Activated T-helper 2 cell treated with anti-CD3 and anti-CD28 coated beads, Interferon-gamma antibody, Interleukin-2, Interleukin-4, amounts not matched to agents 10 μg/mL and 5 μg/mL and 100 μg/mL, durations not matched to agents 14 hours and 24 hours and 36 hours (primary cell): ENCODE results near the gene TIMM17A. TPM values are rescaled to one million over a fixed set of nuclear protein-coding genes. Genes with fewer than 3 reads are reported as not detected.
A peak's percentile ranks its signal among the peaks of the same experiment; 100 is the strongest.

Source experiments
- DNase-seq: peaks from one replicate; pipeline ENCODE4 v3.0.0; 2021; ENCODE audit warnings: low spot score
- H3K27ac Mint-ChIP-seq: one replicate; pipeline ENCODE4 v1.8.0; 2021; ENCODE audit warnings: mixed read lengths
- H3K27me3 Mint-ChIP-seq: one replicate; pipeline ENCODE4 v1.8.0; 2021; ENCODE audit warnings: low read depth, mixed read lengths
- H3K36me3 Mint-ChIP-seq: one replicate; pipeline ENCODE4 v1.8.0; 2021; ENCODE audit warnings: low read depth, mixed read lengths
- H3K4me1 Mint-ChIP-seq: one replicate; pipeline ENCODE4 v1.8.0; 2021; ENCODE audit warnings: low read depth, mixed read lengths
- H3K4me3 Mint-ChIP-seq: one replicate; pipeline ENCODE4 v1.8.0; 2021; ENCODE audit warnings: low read depth, mild to moderate bottlenecking, moderate library complexity, mixed read lengths
- H3K9me3 Mint-ChIP-seq: one replicate; pipeline ENCODE4 v1.8.0; 2021; ENCODE audit warnings: mixed read lengths
- intact Hi-C: fragments of 100-400 bp; cut with micrococcal nuclease; formaldehyde crosslinking; loops from one replicate; pipeline ENCODE4 v1.15.1; 2023
- total RNA-seq: library from RNA; stranded (reverse); gene quantifications from 2 replicates; pipeline ENCODE4 v1.2.3, GENCODE V29; 2022

TIMM17A gene
- total RNA-seq, 1 donor from 2014 or later = 92.6 TPM

GRCh38 chr1:201970334-201971159, 15.2 kb downstream of the TIMM17A start:
- H3K36me3 Mint-ChIP-seq = peaks cover 40% of the 10 kb centered on the region
- no peaks in the 10 kb centered on the region for H3K4me1 Mint-ChIP-seq

GRCh38 chr1:201982082-201982622, 26.8 kb downstream of the TIMM17A start:
- peaks cover 3% of the 10 kb centered on the region for H3K36me3 Mint-ChIP-seq
- H3K27ac Mint-ChIP-seq = peak overlapping the region; percentile 70
- peak overlapping the region; percentile 95 for H3K4me3 Mint-ChIP-seq
- peaks cover 17% of the 10 kb centered on the region for H3K4me1 Mint-ChIP-seq
- H3K9me3 Mint-ChIP-seq = no peaks in the 10 kb centered on the region
- peaks cover 8% of the 10 kb centered on the region for H3K27me3 Mint-ChIP-seq
- DNase-seq = no peak
- intact Hi-C loops = no loop called here

More at GRCh38 chr1:201970334-201971159, 15.2 kb downstream of the TIMM17A start:
- Mint-ChIP-seq H3K27me3 (peaks cover 5% of the 10 kb centered on the region), H3K4me3 (no peak overlapping the region), H3K9me3 (no peaks in the 10 kb centered on the region), H3K27ac (no peak overlapping the region)
- intact Hi-C loops = loop anchor here (5.0 kb wide), 1 partner anchor 93 kb away; no protein-coding TSS in a partner anchor
- DNase-seq = no peak

- no peaks in the 10 kb centered on the region for H3K9me3 Mint-ChIP-seq
- peaks cover 8% of the 10 kb centered on the region for H3K27me3 Mint-ChIP-seq
- peak within 1 kb of the TSS; percentile 84 for H3K27ac Mint-ChIP-seq
- H3K4me1 Mint-ChIP-seq = peaks cover 17% of the 10 kb centered on the region
- H3K4me3 Mint-ChIP-seq = peak within 1 kb of the TSS; percentile 97
- intact Hi-C loops = loop anchor here (1.0 kb wide), 1 partner anchor 28 kb away; the partner anchor contains the start of gene TIMM17A
- H3K36me3 Mint-ChIP-seq = peaks cover 3% of the 10 kb centered on the region
- DNase-seq = peak; percentile 49
Measured at GRCh38 chr1:201982623-201983379, 27.5 kb downstream of the TIMM17A start, which contains the start of gene RNPEP. TSS of gene RNPEP (plus strand) at chr1:201982648. CDS start at chr1:201982667, 19 bp downstream.

GRCh38 chr1:201983380-201983805, 28.1 kb downstream of the TIMM17A start:
- Mint-ChIP-seq H3K36me3 (peaks cover 3% of the 10 kb centered on the region), H3K4me1 (peaks cover 17% of the 10 kb centered on the region), H3K9me3 (no peaks in the 10 kb centered on the region), H3K27ac (peak overlapping the region; percentile 84), H3K27me3 (peaks cover 8% of the 10 kb centered on the region), H3K4me3 (peak overlapping the region; percentile 97)
- DNase-seq = no peak
- intact Hi-C loops = loop anchor here (1.0 kb wide), 1 partner anchor 28 kb away; the partner anchor contains the start of gene TIMM17A

- H3K27me3 Mint-ChIP-seq = peaks cover 5% of the 10 kb centered on the region
- intact Hi-C loops = no loop called here
- H3K4me3 Mint-ChIP-seq = peak overlapping the region; percentile 11
- no peak for DNase-seq
- peaks cover 17% of the 10 kb centered on the region for H3K4me1 Mint-ChIP-seq
- no peaks in the 10 kb centered on the region for H3K9me3 Mint-ChIP-seq
- peaks cover 7% of the 10 kb centered on the region for H3K36me3 Mint-ChIP-seq
- H3K27ac Mint-ChIP-seq = no peak overlapping the region
Measured at GRCh38 chr1:201984446-201984845, 29.1 kb downstream of the TIMM17A start.

- H3K4me1 Mint-ChIP-seq = peaks cover 17% of the 10 kb centered on the region
- intact Hi-C loops = no loop called here
- DNase-seq = no peak
- no peaks in the 10 kb centered on the region for H3K9me3 Mint-ChIP-seq
- H3K27ac Mint-ChIP-seq = no peak overlapping the region
- H3K4me3 Mint-ChIP-seq = no peak overlapping the region
- peaks cover 3% of the 10 kb centered on the region for H3K27me3 Mint-ChIP-seq
- peaks cover 12% of the 10 kb centered on the region for H3K36me3 Mint-ChIP-seq
Measured at GRCh38 chr1:201985355-201985754, 30.1 kb downstream of the TIMM17A start.

GRCh38 chr1:201988601-201989000, 33.3 kb downstream of the TIMM17A start:
- no peak for DNase-seq
- intact Hi-C loops = no loop called here
- H3K27ac Mint-ChIP-seq = no peak overlapping the region
- H3K4me3 Mint-ChIP-seq = no peak overlapping the region
- no peaks in the 10 kb centered on the region for H3K27me3 Mint-ChIP-seq
- H3K4me1 Mint-ChIP-seq = peaks cover 7% of the 10 kb centered on the region
- H3K36me3 Mint-ChIP-seq = peaks cover 28% of the 10 kb centered on the region
- H3K9me3 Mint-ChIP-seq = no peaks in the 10 kb centered on the region

- no peak for DNase-seq
- Mint-ChIP-seq H3K27me3 (no peaks in the 10 kb centered on the region), H3K9me3 (no peaks in the 10 kb centered on the region), H3K4me1 (peaks cover 1% of the 10 kb centered on the region), H3K27ac (no peak overlapping the region), H3K36me3 (peaks cover 34% of the 10 kb centered on the region), H3K4me3 (no peak overlapping the region)
- intact Hi-C loops = no loop called here
Measured at GRCh38 chr1:201989354-201990128, 34.2 kb downstream of the TIMM17A start.

- DNase-seq = no peak
- H3K27me3 Mint-ChIP-seq = no peaks in the 10 kb centered on the region
- no peak overlapping the region for H3K27ac Mint-ChIP-seq
- H3K4me1 Mint-ChIP-seq = no peaks in the 10 kb centered on the region
- peaks cover 34% of the 10 kb centered on the region for H3K36me3 Mint-ChIP-seq
- no peaks in the 10 kb centered on the region for H3K9me3 Mint-ChIP-seq
- no peak overlapping the region for H3K4me3 Mint-ChIP-seq
- intact Hi-C loops = no loop called here
Measured at GRCh38 chr1:201990427-201990826, 35.1 kb downstream of the TIMM17A start.

- H3K27me3 Mint-ChIP-seq = no peaks in the 10 kb centered on the region
- no peak overlapping the region for H3K27ac Mint-ChIP-seq
- no peak for DNase-seq
- intact Hi-C loops = no loop called here
- H3K9me3 Mint-ChIP-seq = no peaks in the 10 kb centered on the region
- H3K4me1 Mint-ChIP-seq = no peaks in the 10 kb centered on the region
- no peak overlapping the region for H3K4me3 Mint-ChIP-seq
- H3K36me3 Mint-ChIP-seq = peaks cover 53% of the 10 kb centered on the region
Measured at GRCh38 chr1:201999625-202000238, 44.4 kb downstream of the TIMM17A start.

GRCh38 chr1:202002507-202002906, 47.2 kb downstream of the TIMM17A start:
- intact Hi-C loops = no loop called here
- H3K27me3 Mint-ChIP-seq = no peaks in the 10 kb centered on the region
- peaks cover 54% of the 10 kb centered on the region for H3K36me3 Mint-ChIP-seq
- no peak overlapping the region for H3K4me3 Mint-ChIP-seq
- H3K27ac Mint-ChIP-seq = no peak overlapping the region
- DNase-seq = no peak
- no peaks in the 10 kb centered on the region for H3K4me1 Mint-ChIP-seq
- H3K9me3 Mint-ChIP-seq = no peaks in the 10 kb centered on the region

GRCh38 chr1:202004711-202005110, 49.4 kb downstream of the TIMM17A start:
- H3K4me1 Mint-ChIP-seq = no peaks in the 10 kb centered on the region
- peaks cover 52% of the 10 kb centered on the region for H3K36me3 Mint-ChIP-seq
- H3K27ac Mint-ChIP-seq = no peak overlapping the region
- no peak for DNase-seq
- H3K9me3 Mint-ChIP-seq = no peaks in the 10 kb centered on the region
- no peak overlapping the region for H3K4me3 Mint-ChIP-seq
- intact Hi-C loops = loop anchor here (5.0 kb wide), 1 partner anchor 113 kb away; no protein-coding TSS in a partner anchor
- no peaks in the 10 kb centered on the region for H3K27me3 Mint-ChIP-seq
